Activated T-cell treated with anti-CD3 and anti-CD28 coated beads, Interleukin-2, amount 50 U/mL, for 4 hours (primary cell): ENCODE results near the gene MYO18A. TPM values are rescaled to one million over a fixed set of nuclear protein-coding genes. Genes with fewer than 3 reads are reported as not detected.
A peak's percentile ranks its signal among the peaks of the same experiment; 100 is the strongest.

Source experiments
- ATAC-seq, 2 donors: fragments of 200-7000 bp; cut with Tn5 transposase; one replicate each; pipeline ENCODE4 v1.10.0; 2021
- DNase-seq: peaks from one replicate; pipeline ENCODE4 v3.0.0-alpha.2; 2020
- H3K27me3 Mint-ChIP-seq: one replicate; pipeline ENCODE4 v1.8.0; 2021; ENCODE audit warnings: low read depth, mixed read lengths
- H3K36me3 Mint-ChIP-seq: one replicate; pipeline ENCODE4 v1.8.0; 2022; ENCODE audit warnings: mixed read lengths; ENCODE audit not compliant: insufficient read depth
- H3K4me1 Mint-ChIP-seq: one replicate; pipeline ENCODE4 v1.8.0; 2021; ENCODE audit warnings: low read depth, mixed read lengths
- H3K4me3 Mint-ChIP-seq: one replicate; pipeline ENCODE4 v1.8.0; 2021; ENCODE audit warnings: mild to moderate bottlenecking, moderate library complexity, mixed read lengths
- H3K9me3 Mint-ChIP-seq: one replicate; pipeline ENCODE4 v1.8.0; 2021; ENCODE audit warnings: mixed read lengths
- total RNA-seq, 3 donors: library from RNA; stranded (reverse); gene quantifications; one replicate each; pipeline ENCODE4 v1.2.1, GENCODE V29; 2021

MYO18A gene
- total RNA-seq, 3 donors from 2014 or later: 24.2 to 24.3 (median 24.2) TPM

- ATAC-seq: peak; percentile 86 to 92
- no peaks in the 10 kb centered on the region for H3K9me3 Mint-ChIP-seq
- no peaks in the 10 kb centered on the region for H3K4me1 Mint-ChIP-seq
Observed at GRCh38 chr17:29124135-29124924, 55.9 kb downstream of the MYO18A start.

GRCh38 chr17:29123111-29123510 lies 57.1 kb downstream of the MYO18A start:
- Mint-ChIP-seq H3K4me1 (no peaks in the 10 kb centered on the region), H3K27me3 (no peaks in the 10 kb centered on the region), H3K9me3 (no peaks in the 10 kb centered on the region), H3K4me3 (no peak overlapping the region), H3K36me3 (peaks cover 12% of the 10 kb centered on the region)
- ATAC-seq: no peak
- DNase-seq: no peak

More at GRCh38 chr17:29124135-29124924, 55.9 kb downstream of the MYO18A start:
- Mint-ChIP-seq H3K4me3 (no peak overlapping the region), H3K27me3 (no peaks in the 10 kb centered on the region), H3K36me3 (peaks cover 5% of the 10 kb centered on the region)
- DNase-seq: peak; percentile 30

GRCh38 chr17:29121442-29121841 lies 58.8 kb downstream of the MYO18A start:
- Mint-ChIP-seq H3K4me1 (peaks cover 4% of the 10 kb centered on the region), H3K27me3 (no peaks in the 10 kb centered on the region), H3K9me3 (no peaks in the 10 kb centered on the region), H3K36me3 (peaks cover 12% of the 10 kb centered on the region), H3K4me3 (no peak overlapping the region)
- no peak for DNase-seq
- ATAC-seq: no peak

DNA sequence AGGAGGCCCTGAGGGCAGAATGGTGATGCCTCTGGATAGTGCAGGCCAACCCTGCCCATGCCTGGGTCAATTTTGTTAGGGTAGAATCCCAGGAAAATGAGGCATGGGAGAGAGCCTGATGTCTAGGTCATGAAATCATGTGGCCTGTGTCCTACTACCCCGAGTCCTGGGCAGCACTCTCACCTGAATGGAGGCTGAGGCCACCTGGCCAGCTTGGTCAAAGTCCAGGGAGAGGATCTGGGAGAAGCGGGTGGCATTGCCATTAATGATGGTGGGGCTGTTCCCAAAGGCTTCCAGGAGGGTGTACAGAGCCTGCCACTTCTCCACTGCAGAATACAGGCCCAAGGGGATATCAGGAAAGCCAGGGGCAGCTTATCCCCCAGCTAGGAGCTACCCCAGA lies 59.8 kb downstream of the MYO18A start:
- no peak for ATAC-seq
- Mint-ChIP-seq H3K36me3 (peaks cover 12% of the 10 kb centered on the region), H3K4me3 (no peak overlapping the region), H3K9me3 (no peaks in the 10 kb centered on the region), H3K4me1 (peaks cover 4% of the 10 kb centered on the region), H3K27me3 (no peaks in the 10 kb centered on the region)
- DNase-seq: no peak

- peaks cover 4% of the 10 kb centered on the region for H3K4me1 Mint-ChIP-seq
- H3K9me3 Mint-ChIP-seq: no peaks in the 10 kb centered on the region
- no peak overlapping the region for H3K4me3 Mint-ChIP-seq
- ATAC-seq: no peak
- DNase-seq: no peak
- H3K27me3 Mint-ChIP-seq: no peaks in the 10 kb centered on the region
- peaks cover 12% of the 10 kb centered on the region for H3K36me3 Mint-ChIP-seq
Observed at GRCh38 chr17:29119265-29119664, 60.9 kb downstream of the MYO18A start.

GRCh38 chr17:29116804-29117753 lies 63.1 kb downstream of the MYO18A start:
- no peaks in the 10 kb centered on the region for H3K27me3 Mint-ChIP-seq
- peak; percentile 80 for DNase-seq
- ATAC-seq: peak; percentile 77
- H3K4me1 Mint-ChIP-seq: peaks cover 4% of the 10 kb centered on the region
- H3K4me3 Mint-ChIP-seq: no peak overlapping the region
- H3K36me3 Mint-ChIP-seq: peaks cover 13% of the 10 kb centered on the region
- no peaks in the 10 kb centered on the region for H3K9me3 Mint-ChIP-seq

GRCh38 chr17:29115961-29116803 lies 64.0 kb downstream of the MYO18A start:
- ATAC-seq (peak; percentile 58 to 64), DNase-seq (peak; percentile 20)
- H3K36me3 Mint-ChIP-seq: peaks cover 13% of the 10 kb centered on the region

DNA sequence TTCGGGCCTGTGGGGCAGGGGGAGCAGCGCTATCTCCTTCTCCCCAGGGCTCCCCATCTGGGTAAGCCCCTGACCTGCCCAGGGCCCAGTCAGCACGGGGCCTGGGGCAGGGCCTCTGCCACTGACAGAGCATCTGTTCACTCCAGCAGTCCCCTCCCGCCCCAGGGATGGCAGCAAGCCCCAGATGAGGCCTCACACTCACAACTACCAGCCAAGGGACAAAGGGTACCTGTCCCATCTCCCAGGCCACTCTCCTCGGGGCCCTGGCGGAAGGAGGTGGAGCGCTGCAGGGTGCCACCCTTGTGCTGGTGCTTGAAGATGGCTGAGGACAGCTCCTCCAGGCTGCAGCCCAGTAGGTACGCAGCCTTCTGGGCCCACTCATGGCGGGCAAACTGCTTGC lies 64.8 kb downstream of the MYO18A start:
- DNase-seq: no peak
- Mint-ChIP-seq H3K27me3 (no peaks in the 10 kb centered on the region), H3K9me3 (no peaks in the 10 kb centered on the region), H3K4me1 (peaks cover 4% of the 10 kb centered on the region), H3K36me3 (peaks cover 15% of the 10 kb centered on the region), H3K4me3 (no peak overlapping the region)
- ATAC-seq: no peak

More at GRCh38 chr17:29115961-29116803, 64.0 kb downstream of the MYO18A start:
- Mint-ChIP-seq H3K4me3 (no peak overlapping the region), H3K27me3 (no peaks in the 10 kb centered on the region), H3K9me3 (no peaks in the 10 kb centered on the region), H3K4me1 (peaks cover 4% of the 10 kb centered on the region)

DNA sequence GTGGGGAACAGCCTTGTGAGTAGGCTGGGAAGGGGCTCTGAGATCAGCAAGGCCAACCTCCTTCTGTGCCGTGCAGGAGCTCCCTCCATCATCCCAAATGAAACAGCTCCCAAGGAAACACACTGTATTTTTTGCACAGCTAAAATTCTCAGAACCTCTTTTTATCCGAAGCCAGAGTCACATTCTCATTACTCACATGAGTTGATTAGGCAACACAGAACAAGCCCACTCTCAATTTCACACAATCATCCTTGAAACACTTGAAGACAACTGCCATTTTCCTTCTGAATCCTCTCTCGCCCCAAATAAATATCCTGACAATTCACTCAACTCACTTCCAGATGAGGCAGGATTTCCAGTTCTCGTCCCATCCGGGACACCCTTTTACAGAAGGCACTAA lies 66.1 kb downstream of the MYO18A start:
- no peaks in the 10 kb centered on the region for H3K27me3 Mint-ChIP-seq

GRCh38 chr17:29113334-29113733 lies 66.9 kb downstream of the MYO18A start:
- H3K4me1 Mint-ChIP-seq: peaks cover 4% of the 10 kb centered on the region
- peaks cover 17% of the 10 kb centered on the region for H3K36me3 Mint-ChIP-seq
- no peak overlapping the region for H3K4me3 Mint-ChIP-seq
- no peaks in the 10 kb centered on the region for H3K27me3 Mint-ChIP-seq
- H3K9me3 Mint-ChIP-seq: no peaks in the 10 kb centered on the region
- ATAC-seq (no peak), DNase-seq (no peak)

More for the DNA sequence above, 66.1 kb downstream of the MYO18A start:
- Mint-ChIP-seq H3K9me3 (no peaks in the 10 kb centered on the region), H3K4me3 (no peak overlapping the region), H3K36me3 (peaks cover 17% of the 10 kb centered on the region), H3K4me1 (peaks cover 4% of the 10 kb centered on the region)
- DNase-seq (no peak), ATAC-seq (no peak)

DNA sequence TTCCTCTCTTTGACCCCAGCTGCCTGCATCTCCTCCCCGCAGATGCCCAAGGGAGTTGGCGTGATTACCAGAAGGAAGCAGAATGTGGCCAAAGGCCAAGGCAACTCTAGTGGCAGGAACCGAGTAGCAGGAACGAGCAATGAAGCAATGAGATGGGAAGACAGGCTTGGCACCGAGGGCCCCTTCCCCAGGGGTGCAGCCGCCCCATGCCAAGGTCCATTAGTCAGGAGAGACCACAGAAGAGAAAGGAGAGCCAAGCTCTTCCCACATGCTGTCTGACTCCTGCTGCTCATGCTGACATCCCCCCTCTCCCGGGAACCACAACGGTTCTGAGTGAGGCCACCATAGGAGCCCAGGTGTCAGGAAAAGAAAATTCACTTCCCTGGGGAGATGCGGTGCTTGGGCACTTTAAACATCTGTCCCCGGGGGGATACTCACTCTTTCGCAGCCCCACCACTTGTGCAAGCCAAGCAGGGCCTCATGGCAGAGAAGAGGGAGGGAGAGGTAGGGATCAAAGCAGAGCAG lies 67.4 kb downstream of the MYO18A start:
- DNase-seq (no peak), ATAC-seq (no peak)
- Mint-ChIP-seq H3K36me3 (peaks cover 22% of the 10 kb centered on the region), H3K27me3 (no peaks in the 10 kb centered on the region), H3K9me3 (no peaks in the 10 kb centered on the region), H3K4me3 (no peak overlapping the region), H3K4me1 (peaks cover 4% of the 10 kb centered on the region)

DNA sequence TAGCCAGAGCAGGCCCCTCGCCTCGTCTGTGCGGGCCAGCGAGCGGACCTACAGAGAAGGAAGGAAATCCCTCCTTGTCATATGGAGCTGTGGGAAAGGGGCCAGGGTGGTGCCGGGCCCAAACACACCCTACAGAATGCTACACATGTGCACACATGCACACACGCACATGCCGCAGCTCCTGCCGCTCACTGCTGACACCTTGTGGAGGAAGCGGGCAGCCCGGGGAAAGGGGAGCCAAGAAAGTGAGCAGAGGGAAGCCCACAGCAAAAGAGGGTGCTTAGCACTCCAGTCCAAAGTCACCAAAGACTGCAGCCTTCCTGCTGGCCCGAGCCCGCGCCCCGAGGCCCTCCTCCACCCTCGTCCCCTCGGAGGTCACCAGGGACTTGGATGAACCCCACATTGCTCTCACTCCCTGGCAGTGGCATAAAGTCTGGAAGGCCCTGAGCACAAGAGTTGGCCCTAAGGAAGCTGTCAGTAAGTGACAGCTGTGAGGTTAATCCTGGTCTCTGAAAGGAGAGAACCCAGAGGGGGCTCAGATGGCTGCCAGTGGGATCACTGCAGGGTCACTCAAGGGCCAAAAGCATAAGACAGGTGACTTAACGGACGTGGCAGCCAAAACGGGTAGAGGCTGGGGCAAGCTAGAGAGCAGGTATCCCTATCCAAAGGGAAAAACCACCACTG lies 68.2 kb downstream of the MYO18A start:
- H3K27me3 Mint-ChIP-seq: no peaks in the 10 kb centered on the region
- peaks cover 2% of the 10 kb centered on the region for H3K4me1 Mint-ChIP-seq
- ATAC-seq (peak; percentile 81 to 86), DNase-seq (peak; percentile 71)
- H3K4me3 Mint-ChIP-seq: no peak overlapping the region
- H3K9me3 Mint-ChIP-seq: no peaks in the 10 kb centered on the region
- peaks cover 22% of the 10 kb centered on the region for H3K36me3 Mint-ChIP-seq

DNA sequence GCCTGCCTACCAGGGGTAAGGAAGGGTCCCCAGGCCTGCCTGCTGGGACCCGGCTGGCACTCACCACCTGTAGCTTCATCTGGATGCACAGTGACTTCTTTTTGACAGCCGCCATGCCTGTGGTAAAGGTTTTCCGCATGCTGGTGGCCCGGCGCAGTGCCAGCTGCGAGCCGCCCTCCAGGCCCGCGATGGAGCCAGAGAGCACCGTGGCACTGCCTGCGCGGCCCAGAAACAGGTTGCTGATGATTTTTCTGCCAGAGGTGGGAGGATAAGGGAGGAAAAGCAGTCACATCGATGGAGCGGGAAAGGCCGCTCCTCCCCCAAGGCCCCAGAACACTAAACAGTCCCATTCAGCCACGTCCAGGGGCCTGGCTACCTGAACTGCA lies 69.8 kb downstream of the MYO18A start:
- Mint-ChIP-seq H3K4me1 (no peaks in the 10 kb centered on the region), H3K36me3 (peaks cover 29% of the 10 kb centered on the region), H3K9me3 (no peaks in the 10 kb centered on the region), H3K4me3 (no peak overlapping the region), H3K27me3 (no peaks in the 10 kb centered on the region)
- no peak for DNase-seq
- no peak for ATAC-seq
